Ectodermal cell (in vitro differentiated cells): Measurements from ENCODE around the gene SIDT1.

ENCODE experiments used
- H3K27ac ChIP-seq: 2 replicates; pipeline ENCODE4 v1.7.0; 2013; ENCODE audit warnings: mild to moderate bottlenecking, low read depth, low read length; ENCODE audit not compliant: insufficient read depth, poor library complexity, severe bottlenecking
- H3K27me3 ChIP-seq: 2 replicates; pipeline ENCODE4 v1.7.0; 2013; ENCODE audit warnings: mild to moderate bottlenecking, low read length; ENCODE audit not compliant: insufficient read depth, control insufficient read depth, poor library complexity, severe bottlenecking
- H3K36me3 ChIP-seq: one replicate; pipeline ENCODE4 v1.7.0; 2013; ENCODE audit warnings: low read length; ENCODE audit not compliant: control insufficient read depth, insufficient read depth
- H3K4me1 ChIP-seq: one replicate; pipeline ENCODE4 v1.7.0; 2013; ENCODE audit warnings: low read length; ENCODE audit not compliant: control insufficient read depth, insufficient read depth
- H3K4me3 ChIP-seq: 2 replicates; pipeline ENCODE4 v1.7.0; 2013; ENCODE audit warnings: low read depth, low read length, control low read depth; ENCODE audit not compliant: insufficient read depth
- H3K9me3 ChIP-seq: 2 replicates; pipeline ENCODE4 v1.7.0; 2013; ENCODE audit warnings: mild to moderate bottlenecking, low read length, moderate library complexity; ENCODE audit not compliant: control insufficient read depth
- WGBS, 2 experiments: methylation state at CpG; one replicate each; pipeline ENCODE4 v1.1.7; 2013; ENCODE audit warnings: missing lambda C conversion rate in 2 of 2; 5-methylcytosine and 5-hydroxymethylcytosine counted together

Gene SIDT1

GRCh38 chr3:113541519-113541918 lies 9.2 kb downstream of the SIDT1 start:
- no peaks in the 10 kb centered on the region for H3K9me3 ChIP-seq
- H3K27me3 ChIP-seq = peaks cover 2% of the 10 kb centered on the region
- H3K36me3 ChIP-seq = no peaks in the 10 kb centered on the region
- H3K4me1 ChIP-seq = no peaks in the 10 kb centered on the region
- 100% methylated on average over 1 of the region's 2 CpGs for WGBS, 2 experiments
- H3K4me3 ChIP-seq = no peak overlapping the region
- no peak overlapping the region for H3K27ac ChIP-seq

GRCh38 chr3:113545594-113545993 lies 13.2 kb downstream of the SIDT1 start:
- Histone ChIP-seq H3K36me3 (no peaks in the 10 kb centered on the region), H3K9me3 (no peaks in the 10 kb centered on the region), H3K27ac (no peak overlapping the region), H3K27me3 (no peaks in the 10 kb centered on the region), H3K4me3 (no peak overlapping the region), H3K4me1 (no peaks in the 10 kb centered on the region)
- WGBS, 2 experiments = 95 to 100% methylated on average over 1 of the region's 1 CpG

GRCh38 chr3:113546414-113546893 lies 14.1 kb downstream of the SIDT1 start:
- Histone ChIP-seq H3K36me3 (no peaks in the 10 kb centered on the region), H3K27ac (no peak overlapping the region), H3K4me1 (no peaks in the 10 kb centered on the region), H3K9me3 (no peaks in the 10 kb centered on the region), H3K27me3 (no peaks in the 10 kb centered on the region), H3K4me3 (no peak overlapping the region)
- WGBS, 2 experiments = 84 to 90% methylated on average over 2 to 3 of the region's 3 CpGs

GRCh38 chr3:113548501-113548900 lies 16.1 kb downstream of the SIDT1 start:
- Histone ChIP-seq H3K4me3 (no peak overlapping the region), H3K36me3 (no peaks in the 10 kb centered on the region), H3K27ac (no peak overlapping the region), H3K4me1 (no peaks in the 10 kb centered on the region), H3K9me3 (no peaks in the 10 kb centered on the region), H3K27me3 (no peaks in the 10 kb centered on the region)
- WGBS, 2 experiments = 94% methylated on average over 2 of the region's 2 CpGs

- WGBS, 2 experiments = 91 to 95% methylated on average over 5 of the region's 5 CpGs
- H3K36me3 ChIP-seq = no peaks in the 10 kb centered on the region
- H3K27me3 ChIP-seq = no peaks in the 10 kb centered on the region
These were observed 19.5 kb downstream of the SIDT1 start for GRCh38 chr3:113551820-113552219.

GRCh38 chr3:113552851-113553250 lies 20.5 kb downstream of the SIDT1 start:
- no peaks in the 10 kb centered on the region for H3K4me1 ChIP-seq
- H3K4me3 ChIP-seq = no peak overlapping the region
- H3K9me3 ChIP-seq = no peaks in the 10 kb centered on the region
- H3K36me3 ChIP-seq = no peaks in the 10 kb centered on the region
- 74 to 82% methylated on average over 2 to 3 of the region's 3 CpGs for WGBS, 2 experiments
- H3K27ac ChIP-seq = no peak overlapping the region
- H3K27me3 ChIP-seq = no peaks in the 10 kb centered on the region

More at GRCh38 chr3:113551820-113552219, 19.5 kb downstream of the SIDT1 start:
- no peaks in the 10 kb centered on the region for H3K4me1 ChIP-seq
- no peak overlapping the region for H3K27ac ChIP-seq
- no peak overlapping the region for H3K4me3 ChIP-seq
- H3K9me3 ChIP-seq = no peaks in the 10 kb centered on the region

GRCh38 chr3:113555138-113555537 lies 22.8 kb downstream of the SIDT1 start:
- Histone ChIP-seq H3K4me3 (no peak overlapping the region), H3K27ac (no peak overlapping the region), H3K27me3 (no peaks in the 10 kb centered on the region), H3K4me1 (no peaks in the 10 kb centered on the region), H3K9me3 (no peaks in the 10 kb centered on the region), H3K36me3 (no peaks in the 10 kb centered on the region)
- WGBS, 2 experiments = 98% methylated on average over 1 of the region's 1 CpG

GRCh38 chr3:113556316-113556945 lies 24.1 kb downstream of the SIDT1 start:
- no peaks in the 10 kb centered on the region for H3K9me3 ChIP-seq
- WGBS, 2 experiments = 93 to 95% methylated on average over 6 of the region's 6 CpGs
- H3K27ac ChIP-seq = no peak overlapping the region
- H3K4me1 ChIP-seq = no peaks in the 10 kb centered on the region
- H3K27me3 ChIP-seq = no peaks in the 10 kb centered on the region
- H3K36me3 ChIP-seq = no peaks in the 10 kb centered on the region
- H3K4me3 ChIP-seq = no peak overlapping the region

GRCh38 chr3:113556946-113557335 lies 24.6 kb downstream of the SIDT1 start:
- H3K4me3 ChIP-seq = no peak overlapping the region
- no peaks in the 10 kb centered on the region for H3K36me3 ChIP-seq
- H3K27ac ChIP-seq = no peak overlapping the region
- 93 to 94% methylated on average over 7 of the region's 7 CpGs for WGBS, 2 experiments
- H3K9me3 ChIP-seq = no peaks in the 10 kb centered on the region
- H3K4me1 ChIP-seq = no peaks in the 10 kb centered on the region
- H3K27me3 ChIP-seq = no peaks in the 10 kb centered on the region

- Histone ChIP-seq H3K27me3 (no peaks in the 10 kb centered on the region), H3K36me3 (no peaks in the 10 kb centered on the region), H3K4me3 (no peak overlapping the region), H3K9me3 (no peaks in the 10 kb centered on the region), H3K4me1 (no peaks in the 10 kb centered on the region), H3K27ac (no peak overlapping the region)
These were observed 25.0 kb downstream of the SIDT1 start for GRCh38 chr3:113557374-113557773.

- no peaks in the 10 kb centered on the region for H3K36me3 ChIP-seq
- no peak overlapping the region for H3K27ac ChIP-seq
- no peaks in the 10 kb centered on the region for H3K4me1 ChIP-seq
- no peaks in the 10 kb centered on the region for H3K27me3 ChIP-seq
- no peak overlapping the region for H3K4me3 ChIP-seq
- no peaks in the 10 kb centered on the region for H3K9me3 ChIP-seq
These were observed 26.7 kb downstream of the SIDT1 start for GRCh38 chr3:113559009-113559408.
